Measurements from ENCODE around the gene INHBB. TPM values are rescaled to one million over a fixed set of nuclear protein-coding genes. Genes with fewer than 3 reads are reported as not detected.

The INHBB gene
- polyA plus RNA-seq, 2 of the 4 experiments (the other 2 are of a cell fraction), result 7.2 to 25.3 TPM

GRCh38 chr2:120323214-120323613 is 22.7 kb upstream of the INHBB start:
- ATAC-seq (no peak; a peak in 1 of 6 replicates), FAIRE-seq (no peak), DNase-seq (ENCODE audit: low read depth in 1 of 2, low spot score in 1 of 2) (no peak)
- TF ChIP-seq CTCF (IDR thresholded peaks at IDR 0.05) (no peak), HMGXB4 (CRISPR knock-in tag; IDR thresholded peaks at IDR 0.05; ENCODE audit: borderline replicate concordance) (no peak), KDM5A (IDR thresholded peaks at IDR 0.05) (no peak), CBX8 (IDR thresholded peaks at IDR 0.05) (no peak), ESRRA (IDR thresholded peaks at IDR 0.05; ENCODE audit: borderline replicate concordance, low read length) (no peak), ZC3H11A (IDR thresholded peaks at IDR 0.05) (no peak), POLR2AphosphoS2 (conservative IDR thresholded peaks at IDR 0.05; ENCODE audit: low read length) (no peak), SMC3 (IDR thresholded peaks at IDR 0.05) (no peak), RCOR1 (IDR thresholded peaks at IDR 0.05; ENCODE audit: low read depth, low read length) (no peak), HOXA7 (CRISPR knock-in tag; IDR thresholded peaks at IDR 0.05) (no peak), EP300 (IDR thresholded peaks at IDR 0.05) (no peak)
- ChIA-PET POLR2A (no interaction called here), CTCF (interaction anchor here (1.0 to 2.7 kb wide), 5 partner anchors 10 to 214 kb away, joined by 4 to 10 read pairs (median 5); no protein-coding TSS in a partner anchor)
- Histone ChIP-seq H3K4me2 (no peak overlapping the region), H3K9me3 (no peaks in the 10 kb centered on the region), H3K4me1 (no peaks in the 10 kb centered on the region), H3K27ac (no peak overlapping the region), H3K4me3 (no peak overlapping the region)
- 70% methylated on average over 8 of the region's 10 CpGs for WGBS (ENCODE audit: missing lambda C conversion rate)

GRCh38 chr2:120323807-120324399 is 22.0 kb upstream of the INHBB start:
- no peak for FAIRE-seq
- Histone ChIP-seq H3K27ac (no peak overlapping the region), H3K4me1 (no peaks in the 10 kb centered on the region), H3K4me3 (no peak overlapping the region), H3K4me2 (no peak overlapping the region), H3K9me3 (no peaks in the 10 kb centered on the region)
- ChIA-PET CTCF (interaction anchor here (0.6 to 2.7 kb wide), 9 partner anchors 9 to 215 kb away, joined by 3 to 10 read pairs (median 5); no protein-coding TSS in a partner anchor), POLR2A (no interaction called here)
- no peak for DNase-seq (ENCODE audit: low read depth in 1 of 2, low spot score in 1 of 2)
- TF ChIP-seq SMC3 (IDR thresholded peaks at IDR 0.05) (no peak), MAFK (IDR thresholded peaks at IDR 0.05; ENCODE audit: partially characterized antibody) (no peak), ZFP36 (IDR thresholded peaks at IDR 0.05; ENCODE audit: borderline replicate concordance, partially characterized antibody) (no peak), ELK1 (IDR thresholded peaks at IDR 0.05; ENCODE audit: low read depth, low read length) (no peak), ESRRA (IDR thresholded peaks at IDR 0.05; ENCODE audit: borderline replicate concordance, low read length) (no peak), JUNB (IDR thresholded peaks at IDR 0.05) (no peak), KDM1A (IDR thresholded peaks at IDR 0.05; ENCODE audit: low read depth) (no peak), NR3C1 (IDR thresholded peaks at IDR 0.05) (no peak), BCL3 (IDR thresholded peaks at IDR 0.05) (no peak), PHF8 (IDR thresholded peaks at IDR 0.05; ENCODE audit: borderline replicate concordance, low read depth) (no peak), ZC3H11A (IDR thresholded peaks at IDR 0.05) (no peak)
- no peak for ATAC-seq
- WGBS (ENCODE audit: missing lambda C conversion rate), result 68% methylated on average over 9 of the region's 10 CpGs
